CD4-positive, alpha-beta T cell (primary cell): ENCODE results near the gene C2orf66. TPM values are rescaled to one million over a fixed set of nuclear protein-coding genes. Genes with fewer than 3 reads are reported as not detected.

ENCODE experiments used
- ATAC-seq: fragments of 200-7000 bp; cut with Tn5 transposase; one replicate; pipeline ENCODE4 v1.10.0; 2022; ENCODE audit warnings: mild to moderate bottlenecking; ENCODE audit not compliant: poor library complexity
- CTCF ChIA-PET: fragments of 350-600 bp; sonication (Branson Sonifier 250); formaldehyde crosslinking; loops from one replicate; lab custom pipeline; 2021; ENCODE audit warnings: antibody characterized with exemption, inconsistent platforms; lab: Charles Lee
- POLR2A ChIA-PET: fragments of 350-600 bp; sonication (Branson Sonifier 250); formaldehyde crosslinking; loops from one replicate; lab custom pipeline; 2021; ENCODE audit warnings: antibody characterized with exemption, inconsistent platforms; lab: Charles Lee
- DNase-seq, 14 experiments: peaks; one replicate each; pipeline ENCODE4 v3.0.0-alpha.2; 2013 to 2020; ENCODE audit warnings: mixed read lengths in 2 of 14
- H3K27ac ChIP-seq, 2 donors: one replicate each; pipeline versions ENCODE4 v1.5.1 to v1.7.0; 2013; ENCODE audit warnings: low read length in 2 of 2, low read depth in 1 of 2, mild to moderate bottlenecking in 1 of 2
- H3K27me3 ChIP-seq, 2 experiments: 1 replicate in 1 of 2; 2 replicates in 1 of 2; pipeline versions ENCODE4 v1.6.1 to v1.7.0; 2013; ENCODE audit warnings: low read length in 2 of 2, control low read depth in 1 of 2, mild to moderate bottlenecking in 1 of 2, moderate library complexity in 1 of 2; ENCODE audit not compliant: insufficient read depth in 2 of 2, control insufficient read depth in 1 of 2
- H3K36me3 ChIP-seq: one replicate; pipeline ENCODE4 v1.6.1; 2013; ENCODE audit warnings: low read length, control low read depth; ENCODE audit not compliant: insufficient read depth
- H3K4me1 ChIP-seq: one replicate; pipeline ENCODE4 v1.6.1; 2013; ENCODE audit warnings: low read length, control low read depth; ENCODE audit not compliant: insufficient read depth
- H3K4me3 ChIP-seq: one replicate; pipeline ENCODE4 v1.5.1; 2013; ENCODE audit warnings: mild to moderate bottlenecking, low read length, moderate library complexity
- H3K9me3 ChIP-seq, 2 experiments: 1 replicate in 1 of 2; 2 replicates in 1 of 2; pipeline versions ENCODE4 v1.6.1 to v1.7.0; 2013; ENCODE audit warnings: low read length in 2 of 2, mild to moderate bottlenecking in 2 of 2, control low read depth in 1 of 2, moderate library complexity in 1 of 2; ENCODE audit not compliant: control insufficient read depth in 1 of 2, insufficient read depth in 1 of 2
- H3K27ac Mint-ChIP-seq: one replicate; pipeline ENCODE4 v1.8.0; 2020; ENCODE audit warnings: mixed read lengths
- H3K27me3 Mint-ChIP-seq: one replicate; pipeline ENCODE4 v1.8.0; 2021; ENCODE audit warnings: mixed read lengths
- H3K36me3 Mint-ChIP-seq: one replicate; pipeline ENCODE4 v1.8.0; 2021; ENCODE audit warnings: low read depth, mixed read lengths
- H3K4me1 Mint-ChIP-seq: one replicate; pipeline ENCODE4 v1.8.0; 2021; ENCODE audit warnings: low read depth, mixed read lengths
- H3K4me3 Mint-ChIP-seq: one replicate; pipeline ENCODE4 v1.8.0; 2020; ENCODE audit warnings: mild to moderate bottlenecking, mixed read lengths
- H3K9me3 Mint-ChIP-seq: one replicate; pipeline ENCODE4 v1.8.0; 2020; ENCODE audit warnings: mixed read lengths
- intact Hi-C, 2 experiments: fragments of 100-400 bp; cut with DNase I in 1 of 2; cut with micrococcal nuclease in 1 of 2; formaldehyde crosslinking; loops; one replicate each; pipeline versions ENCODE4 v1.15.1 to v1.9.0; 2023 to 2025; cut with DNase I, micrococcal nuclease
- total RNA-seq, 174 experiments: library from RNA in 2 of 174; stranded (reverse) in 2 of 174; gene quantifications; one replicate each; pipeline ENCODE4 v1.2.3 and lab custom pipeline; 2021 to 2026
- TF ChIP-seq, protein P1 (sequence below): fragments of 200-600 bp; IDR thresholded peaks from one replicate; pipeline ENCODE4 v1.8.0; 2022; ENCODE audit warnings: antibody characterized with exemption, mild to moderate bottlenecking

Gene C2orf66
- total RNA-seq, 2 experiments from 2014 or later, result not detected

DNA sequence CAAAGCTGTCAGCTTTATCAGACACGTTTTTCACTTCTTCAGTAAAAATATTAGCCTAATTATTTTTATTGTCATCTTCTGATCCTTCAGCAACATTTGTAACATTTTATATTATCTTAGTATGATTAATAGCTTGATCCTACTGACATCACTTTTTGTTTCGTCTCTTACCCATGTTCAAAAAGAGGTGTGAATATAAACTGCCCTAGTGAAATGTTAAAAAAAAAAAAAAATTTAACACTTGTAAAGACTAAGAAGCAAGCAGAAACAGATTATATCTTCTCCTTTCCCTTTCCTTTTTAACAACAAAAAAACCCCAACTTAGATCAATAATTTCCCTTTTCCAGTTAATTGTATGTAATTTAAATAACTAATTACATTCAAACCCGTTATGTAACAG lies 36.2 kb upstream of the C2orf66 start:
- H3K27ac Mint-ChIP-seq, result no peak overlapping the region
- ATAC-seq, result no peak
- no peaks in the 10 kb centered on the region for H3K9me3 Mint-ChIP-seq
- Histone ChIP-seq H3K36me3 (peaks cover 12% of the 10 kb centered on the region), H3K9me3 (no peaks in the 10 kb centered on the region), H3K4me1 (no peaks in the 10 kb centered on the region), H3K27ac (no peak overlapping the region), H3K27me3 (no peaks in the 10 kb centered on the region), H3K4me3 (no peak overlapping the region)
- CTCF ChIA-PET, result interaction anchor here (1.0 kb wide), 1 partner anchor 9 kb away, joined by 3 read pairs; no protein-coding TSS in a partner anchor
- H3K36me3 Mint-ChIP-seq, result peaks cover 36% of the 10 kb centered on the region
- POLR2A ChIA-PET, result interaction anchor here (0.7 kb wide), 1 partner anchor 607 kb away, joined by 3 read pairs; no protein-coding TSS in a partner anchor
- no peak for DNase-seq
- no peaks in the 10 kb centered on the region for H3K4me1 Mint-ChIP-seq
- TF ChIP-seq, protein P1, sequence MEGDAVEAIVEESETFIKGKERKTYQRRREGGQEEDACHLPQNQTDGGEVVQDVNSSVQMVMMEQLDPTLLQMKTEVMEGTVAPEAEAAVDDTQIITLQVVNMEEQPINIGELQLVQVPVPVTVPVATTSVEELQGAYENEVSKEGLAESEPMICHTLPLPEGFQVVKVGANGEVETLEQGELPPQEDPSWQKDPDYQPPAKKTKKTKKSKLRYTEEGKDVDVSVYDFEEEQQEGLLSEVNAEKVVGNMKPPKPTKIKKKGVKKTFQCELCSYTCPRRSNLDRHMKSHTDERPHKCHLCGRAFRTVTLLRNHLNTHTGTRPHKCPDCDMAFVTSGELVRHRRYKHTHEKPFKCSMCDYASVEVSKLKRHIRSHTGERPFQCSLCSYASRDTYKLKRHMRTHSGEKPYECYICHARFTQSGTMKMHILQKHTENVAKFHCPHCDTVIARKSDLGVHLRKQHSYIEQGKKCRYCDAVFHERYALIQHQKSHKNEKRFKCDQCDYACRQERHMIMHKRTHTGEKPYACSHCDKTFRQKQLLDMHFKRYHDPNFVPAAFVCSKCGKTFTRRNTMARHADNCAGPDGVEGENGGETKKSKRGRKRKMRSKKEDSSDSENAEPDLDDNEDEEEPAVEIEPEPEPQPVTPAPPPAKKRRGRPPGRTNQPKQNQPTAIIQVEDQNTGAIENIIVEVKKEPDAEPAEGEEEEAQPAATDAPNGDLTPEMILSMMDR, result no peak
- no peak overlapping the region for H3K4me3 Mint-ChIP-seq
- intact Hi-C loops, result no loop called here
- no peaks in the 10 kb centered on the region for H3K27me3 Mint-ChIP-seq

DNA sequence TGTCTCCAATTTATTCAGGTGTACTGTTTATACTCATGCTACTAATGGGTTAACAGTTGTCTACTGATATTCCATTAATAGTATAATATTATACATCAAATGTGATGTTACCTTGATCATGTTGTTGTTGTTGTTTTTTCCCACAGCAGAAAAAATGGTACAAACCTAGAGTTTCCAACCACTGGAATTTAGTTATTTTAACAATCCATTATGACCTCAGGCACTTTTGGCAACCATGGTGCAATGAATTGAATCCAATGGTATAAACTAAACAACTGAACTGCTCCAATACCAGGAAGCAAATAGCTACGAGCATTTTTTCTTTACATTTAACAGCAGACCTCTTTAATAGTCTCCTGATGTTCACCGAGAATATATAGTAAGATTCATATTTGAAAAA lies 31.0 kb upstream of the C2orf66 start:
- Histone ChIP-seq H3K4me3 (no peak overlapping the region), H3K4me1 (no peaks in the 10 kb centered on the region), H3K27ac (no peak overlapping the region), H3K27me3 (no peaks in the 10 kb centered on the region), H3K9me3 (no peaks in the 10 kb centered on the region), H3K36me3 (peaks cover 9% of the 10 kb centered on the region)
- ATAC-seq (no peak), DNase-seq (no peak)
- CTCF ChIA-PET, result no interaction called here
- no peaks in the 10 kb centered on the region for H3K27me3 Mint-ChIP-seq
- no peak overlapping the region for H3K27ac Mint-ChIP-seq
- intact Hi-C loops, result no loop called here
- H3K36me3 Mint-ChIP-seq, result peaks cover 29% of the 10 kb centered on the region
- no peak overlapping the region for H3K4me3 Mint-ChIP-seq
- TF ChIP-seq, protein P1, result no peak
- no peaks in the 10 kb centered on the region for H3K4me1 Mint-ChIP-seq
- POLR2A ChIA-PET, result no interaction called here
- H3K9me3 Mint-ChIP-seq, result no peaks in the 10 kb centered on the region

DNA sequence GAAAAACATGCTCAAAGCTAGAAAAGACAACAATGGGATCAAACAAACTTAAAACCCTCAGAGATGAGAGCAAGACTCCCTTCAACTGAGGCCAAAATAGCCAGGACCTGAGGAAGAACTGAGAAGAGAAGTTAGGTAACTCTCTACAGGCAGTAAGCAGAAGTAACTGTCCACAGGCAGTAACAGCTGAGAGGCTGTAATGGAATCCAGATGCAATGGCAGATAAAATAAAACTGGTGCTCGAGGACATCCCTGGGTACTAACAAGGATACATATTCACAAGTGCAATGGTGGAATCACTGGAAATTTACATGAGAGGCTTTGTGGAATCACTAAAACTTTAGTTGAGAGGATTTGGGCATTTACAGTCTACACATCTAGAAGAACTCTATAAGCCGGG lies 30.4 kb upstream of the C2orf66 start:
- H3K9me3 Mint-ChIP-seq, result no peaks in the 10 kb centered on the region
- intact Hi-C loops, result no loop called here
- no peak overlapping the region for H3K27ac Mint-ChIP-seq
- POLR2A ChIA-PET, result no interaction called here
- ATAC-seq (no peak), DNase-seq (no peak)
- peaks cover 27% of the 10 kb centered on the region for H3K36me3 Mint-ChIP-seq
- CTCF ChIA-PET, result no interaction called here
- Histone ChIP-seq H3K27me3 (no peaks in the 10 kb centered on the region), H3K9me3 (no peaks in the 10 kb centered on the region), H3K4me3 (no peak overlapping the region), H3K36me3 (peaks cover 9% of the 10 kb centered on the region), H3K27ac (no peak overlapping the region), H3K4me1 (no peaks in the 10 kb centered on the region)
- TF ChIP-seq, protein P1, result no peak
- H3K27me3 Mint-ChIP-seq, result no peaks in the 10 kb centered on the region
- no peaks in the 10 kb centered on the region for H3K4me1 Mint-ChIP-seq
- no peak overlapping the region for H3K4me3 Mint-ChIP-seq
